ENCODE measurements around the gene MAPK8.

The MAPK8 gene

GRCh38 chr10:48448796-48449195 lies 142.3 kb downstream of the MAPK8 start:
- H3K36me3 ChIP-seq (ENCODE audit: control insufficient read depth, insufficient read depth, low read length): peaks cover 4% of the 10 kb centered on the region; the same call in 1 of the 2 replicates
- no peaks in the 10 kb centered on the region for H3K9me3 ChIP-seq (ENCODE audit: control insufficient read depth, insufficient read depth, low read length)
- H3K27me3 ChIP-seq (ENCODE audit: control insufficient read depth, insufficient read depth, low read length): no peaks in the 10 kb centered on the region
- no peak overlapping the region for H3K9ac ChIP-seq (ENCODE audit: low read depth, low read length)
- no peak overlapping the region for H3K27ac ChIP-seq (ENCODE audit: low read depth, low read length)
- H3K4me3 ChIP-seq (ENCODE audit: low read depth, low read length): no peak overlapping the region
- peaks cover 12% of the 10 kb centered on the region; the same call in 1 of the 2 replicates for H3K4me1 ChIP-seq (ENCODE audit: control insufficient read depth, insufficient read depth, low read length)

DNA sequence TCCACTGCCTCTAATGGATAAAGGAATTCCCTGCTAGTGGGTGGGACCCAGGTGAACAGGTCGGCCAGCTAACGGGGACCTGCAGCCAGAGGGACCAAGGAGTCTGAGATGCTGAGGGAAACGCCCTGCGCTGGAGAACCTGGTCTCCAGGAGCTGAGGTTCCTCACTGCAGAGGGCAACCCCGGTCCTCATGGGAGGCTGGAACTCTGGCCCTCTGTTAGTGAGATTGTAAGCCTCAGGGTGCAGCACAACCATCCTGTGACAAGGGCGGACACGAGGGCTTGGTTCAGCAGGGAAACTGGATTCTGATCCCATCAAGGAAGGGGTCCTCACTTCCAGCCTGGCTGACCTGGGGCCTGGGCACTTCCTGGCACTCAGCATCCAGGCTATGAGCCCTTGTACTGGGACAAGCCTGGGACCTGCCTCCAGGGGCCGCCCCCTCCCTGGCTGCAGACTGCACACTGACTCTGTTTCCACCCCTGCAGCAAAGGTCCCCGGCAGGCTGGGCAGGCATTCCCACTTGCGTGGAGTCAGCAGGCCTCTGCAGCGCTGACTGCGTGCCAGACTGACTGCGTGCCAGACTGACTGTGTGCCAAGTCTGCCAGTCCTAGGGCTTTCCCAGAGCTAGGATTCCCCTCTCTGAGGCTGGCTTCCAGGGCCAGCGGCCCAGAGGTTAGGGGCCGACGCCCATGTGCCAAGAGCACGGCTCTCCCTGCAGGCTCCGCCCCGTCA lies 143.2 kb downstream of the MAPK8 start:
- no peaks in the 10 kb centered on the region for H3K27me3 ChIP-seq (ENCODE audit: control insufficient read depth, insufficient read depth, low read length)
- peaks cover 4% of the 10 kb centered on the region; the same call in 1 of the 2 replicates for H3K36me3 ChIP-seq (ENCODE audit: control insufficient read depth, insufficient read depth, low read length)
- no peak overlapping the region for H3K9ac ChIP-seq (ENCODE audit: low read depth, low read length)
- H3K9me3 ChIP-seq (ENCODE audit: control insufficient read depth, insufficient read depth, low read length): no peaks in the 10 kb centered on the region
- H3K27ac ChIP-seq (ENCODE audit: low read depth, low read length): no peak overlapping the region
- H3K4me1 ChIP-seq (ENCODE audit: control insufficient read depth, insufficient read depth, low read length): peaks cover 5% of the 10 kb centered on the region; the same call in 1 of the 2 replicates
- H3K4me3 ChIP-seq (ENCODE audit: low read depth, low read length): no peak overlapping the region

GRCh38 chr10:48450233-48450740 lies 143.8 kb downstream of the MAPK8 start:
- Histone ChIP-seq H3K4me3 (ENCODE audit: low read depth, low read length) (no peak overlapping the region), H3K27ac (ENCODE audit: low read depth, low read length) (no peak overlapping the region), H3K36me3 (ENCODE audit: control insufficient read depth, insufficient read depth, low read length) (peaks cover 4% of the 10 kb centered on the region; the same call in 1 of the 2 replicates), H3K9me3 (ENCODE audit: control insufficient read depth, insufficient read depth, low read length) (no peaks in the 10 kb centered on the region), H3K27me3 (ENCODE audit: control insufficient read depth, insufficient read depth, low read length) (no peaks in the 10 kb centered on the region), H3K4me1 (ENCODE audit: control insufficient read depth, insufficient read depth, low read length) (no peaks in the 10 kb centered on the region), H3K9ac (ENCODE audit: low read depth, low read length) (no peak overlapping the region)

DNA sequence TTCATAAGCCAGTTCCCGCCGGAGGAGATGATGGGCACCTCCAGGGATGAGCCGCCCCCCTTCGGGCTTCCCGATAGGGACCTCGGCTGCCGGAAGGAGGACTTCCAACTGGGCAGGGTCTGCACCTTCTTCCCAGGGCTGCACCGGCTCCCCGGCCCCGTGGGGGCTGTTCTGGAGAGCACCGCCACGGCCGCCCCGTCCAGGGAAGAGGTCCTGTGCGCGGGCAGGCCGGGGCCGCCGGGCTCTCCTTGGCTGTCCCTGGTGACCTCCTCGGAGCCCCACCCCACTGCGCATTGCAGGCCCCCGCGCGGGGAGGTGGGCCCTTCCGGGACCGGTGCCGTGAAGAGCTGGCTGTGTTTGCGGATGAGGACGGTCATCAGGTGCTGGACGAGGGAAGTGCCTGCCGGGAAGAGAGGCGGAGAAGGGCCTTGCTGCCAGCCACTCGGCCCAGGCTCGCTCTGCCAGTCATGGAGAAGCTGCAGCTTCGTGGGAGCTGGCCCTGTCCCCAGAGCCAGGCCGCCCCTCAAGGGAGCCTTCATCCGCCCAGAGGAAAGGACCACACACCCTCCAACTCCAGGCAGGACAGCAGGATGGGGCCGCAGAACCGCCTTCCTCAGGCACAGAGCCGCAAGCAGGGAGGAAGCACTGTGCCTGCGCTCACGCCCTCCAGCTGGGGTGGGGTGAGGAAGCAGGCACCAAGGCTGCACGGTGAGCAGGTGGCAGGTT lies 144.4 kb downstream of the MAPK8 start:
- H3K36me3 ChIP-seq (ENCODE audit: control insufficient read depth, insufficient read depth, low read length): peaks cover 4% of the 10 kb centered on the region; the same call in 1 of the 2 replicates
- H3K4me3 ChIP-seq (ENCODE audit: low read depth, low read length): no peak overlapping the region
- H3K9me3 ChIP-seq (ENCODE audit: control insufficient read depth, insufficient read depth, low read length): no peaks in the 10 kb centered on the region
- no peaks in the 10 kb centered on the region for H3K4me1 ChIP-seq (ENCODE audit: control insufficient read depth, insufficient read depth, low read length)
- H3K27me3 ChIP-seq (ENCODE audit: control insufficient read depth, insufficient read depth, low read length): no peaks in the 10 kb centered on the region
- H3K27ac ChIP-seq (ENCODE audit: low read depth, low read length): no peak overlapping the region
- H3K9ac ChIP-seq (ENCODE audit: low read depth, low read length): no peak overlapping the region

DNA sequence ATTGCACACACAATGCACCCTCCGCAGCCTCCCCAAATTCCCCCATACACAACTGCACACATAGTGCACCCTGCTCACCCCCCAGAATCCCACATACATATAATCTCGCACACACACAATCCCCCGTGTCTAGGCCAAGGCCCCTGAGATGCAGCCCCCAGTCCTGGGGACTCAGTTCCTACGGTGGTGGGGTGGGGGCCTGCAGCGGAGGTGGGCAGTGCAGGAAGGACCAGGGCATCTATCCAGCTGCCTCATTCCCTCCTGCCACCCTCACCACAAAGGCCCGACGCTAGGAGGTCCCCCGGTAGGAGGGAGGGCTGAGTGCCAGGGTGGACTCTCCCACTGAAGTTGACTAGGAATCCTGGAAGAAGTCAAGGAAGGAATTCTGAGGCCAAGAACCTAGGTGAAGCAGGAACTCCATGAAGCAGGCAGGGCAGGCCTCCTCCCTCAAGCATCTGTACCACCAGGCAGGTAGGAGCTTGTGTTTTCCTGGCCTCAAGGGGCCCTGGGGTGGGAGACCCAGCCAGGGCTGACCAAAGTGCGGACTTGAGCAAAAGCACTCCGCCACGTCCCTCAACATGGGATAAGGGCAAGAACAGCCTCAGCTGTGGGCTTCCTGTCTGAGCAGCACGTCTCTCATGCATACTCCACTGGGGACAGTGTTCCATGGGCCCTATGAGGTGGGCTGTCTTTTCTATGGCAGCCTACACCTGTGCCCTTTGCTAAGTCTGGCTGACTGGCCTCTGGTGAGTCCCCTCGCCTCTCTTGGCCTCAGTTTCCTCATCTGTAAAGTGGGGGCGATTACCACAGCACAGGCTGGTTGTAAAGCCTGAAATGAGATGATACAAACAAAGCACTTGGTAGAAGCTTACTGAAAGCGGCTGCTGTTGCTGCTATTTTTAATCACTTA lies 145.7 kb downstream of the MAPK8 start:
- no peaks in the 10 kb centered on the region for H3K9me3 ChIP-seq (ENCODE audit: control insufficient read depth, insufficient read depth, low read length)
- no peak overlapping the region for H3K27ac ChIP-seq (ENCODE audit: low read depth, low read length)
- H3K4me1 ChIP-seq (ENCODE audit: control insufficient read depth, insufficient read depth, low read length): no peaks in the 10 kb centered on the region
- no peaks in the 10 kb centered on the region for H3K27me3 ChIP-seq (ENCODE audit: control insufficient read depth, insufficient read depth, low read length)
- H3K9ac ChIP-seq (ENCODE audit: low read depth, low read length): no peak overlapping the region
- no peak overlapping the region for H3K4me3 ChIP-seq (ENCODE audit: low read depth, low read length)
- H3K36me3 ChIP-seq (ENCODE audit: control insufficient read depth, insufficient read depth, low read length): no peaks in the 10 kb centered on the region

DNA sequence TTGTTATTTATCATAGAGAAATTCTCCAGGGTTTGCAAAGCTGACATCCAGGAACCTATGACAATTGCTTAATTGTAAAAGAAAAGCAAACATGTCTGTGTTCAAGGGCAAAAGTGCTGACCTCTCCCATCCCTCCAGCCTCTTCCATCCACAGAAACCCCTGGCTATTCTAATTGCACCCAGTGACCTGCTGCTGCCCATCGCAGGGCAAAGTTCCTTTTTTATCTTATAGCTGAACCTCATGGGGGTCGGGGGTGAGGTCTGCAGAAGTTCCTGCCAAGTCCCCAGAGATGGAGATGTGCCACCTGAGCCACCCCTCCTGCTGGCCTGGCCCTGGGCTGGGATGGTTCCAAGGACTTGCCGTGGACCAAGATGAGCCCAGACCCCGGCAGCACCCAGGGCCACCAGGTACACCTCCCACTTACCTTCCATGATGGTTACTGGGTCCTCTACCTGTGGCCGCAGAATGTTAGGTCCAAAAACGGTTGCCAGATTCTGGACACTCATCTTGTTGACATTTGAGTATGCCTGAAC lies 146.5 kb downstream of the MAPK8 start:
- H3K27ac ChIP-seq (ENCODE audit: low read depth, low read length): no peak overlapping the region
- no peaks in the 10 kb centered on the region for H3K9me3 ChIP-seq (ENCODE audit: control insufficient read depth, insufficient read depth, low read length)
- H3K36me3 ChIP-seq (ENCODE audit: control insufficient read depth, insufficient read depth, low read length): no peaks in the 10 kb centered on the region
- no peak overlapping the region for H3K4me3 ChIP-seq (ENCODE audit: low read depth, low read length)
- H3K9ac ChIP-seq (ENCODE audit: low read depth, low read length): no peak overlapping the region
- H3K27me3 ChIP-seq (ENCODE audit: control insufficient read depth, insufficient read depth, low read length): no peaks in the 10 kb centered on the region
- no peaks in the 10 kb centered on the region for H3K4me1 ChIP-seq (ENCODE audit: control insufficient read depth, insufficient read depth, low read length)

- Histone ChIP-seq H3K9me3 (ENCODE audit: control insufficient read depth, insufficient read depth, low read length) (no peaks in the 10 kb centered on the region), H3K27ac (ENCODE audit: low read depth, low read length) (no peak overlapping the region), H3K4me1 (ENCODE audit: control insufficient read depth, insufficient read depth, low read length) (no peaks in the 10 kb centered on the region), H3K9ac (ENCODE audit: low read depth, low read length) (no peak overlapping the region), H3K36me3 (ENCODE audit: control insufficient read depth, insufficient read depth, low read length) (no peaks in the 10 kb centered on the region), H3K4me3 (ENCODE audit: low read depth, low read length) (no peak overlapping the region), H3K27me3 (ENCODE audit: control insufficient read depth, insufficient read depth, low read length) (no peaks in the 10 kb centered on the region)
Measured at GRCh38 chr10:48453451-48454301, 147.2 kb downstream of the MAPK8 start.

DNA sequence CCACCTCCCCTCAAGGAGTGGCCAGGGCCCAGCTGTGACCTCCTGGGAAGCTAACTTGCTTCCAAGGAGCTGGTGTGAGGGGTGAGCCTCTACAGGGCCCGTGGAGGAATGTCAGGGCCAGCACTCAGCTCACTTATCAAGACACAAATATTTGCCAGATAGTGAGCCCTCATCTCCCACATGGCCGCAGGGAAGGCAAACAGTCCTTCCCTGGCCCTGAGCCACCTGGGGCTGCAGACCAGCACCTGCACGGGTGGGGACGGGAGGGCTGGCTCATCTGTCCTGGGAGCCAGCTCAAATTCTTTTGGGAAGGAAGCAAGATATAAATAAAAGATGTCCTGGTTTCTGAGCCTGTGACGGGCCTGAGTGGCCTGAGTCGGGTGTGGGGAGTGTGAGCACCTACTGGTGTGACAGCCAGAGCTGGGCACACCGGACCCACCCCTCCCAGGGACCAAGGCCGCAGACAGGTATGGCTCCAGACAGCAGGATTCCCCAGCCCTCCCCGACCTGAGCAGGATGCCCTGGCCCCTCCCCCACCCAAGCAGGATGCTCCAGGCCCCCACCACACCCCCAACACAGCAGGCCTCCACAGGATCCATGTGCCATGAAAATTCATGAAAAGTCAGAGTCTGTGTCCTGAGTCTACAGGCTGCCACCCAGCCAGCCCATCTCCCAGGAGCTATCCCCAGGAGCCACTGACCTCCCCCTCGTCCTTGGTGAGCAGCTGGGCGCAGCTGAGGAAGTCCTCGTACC lies 148.0 kb downstream of the MAPK8 start:
- H3K27ac ChIP-seq (ENCODE audit: low read depth, low read length): no peak overlapping the region
- no peaks in the 10 kb centered on the region for H3K27me3 ChIP-seq (ENCODE audit: control insufficient read depth, insufficient read depth, low read length)
- H3K9ac ChIP-seq (ENCODE audit: low read depth, low read length): no peak overlapping the region
- H3K9me3 ChIP-seq (ENCODE audit: control insufficient read depth, insufficient read depth, low read length): no peaks in the 10 kb centered on the region
- no peaks in the 10 kb centered on the region for H3K36me3 ChIP-seq (ENCODE audit: control insufficient read depth, insufficient read depth, low read length)
- no peak overlapping the region for H3K4me3 ChIP-seq (ENCODE audit: low read depth, low read length)
- H3K4me1 ChIP-seq (ENCODE audit: control insufficient read depth, insufficient read depth, low read length): no peaks in the 10 kb centered on the region

DNA sequence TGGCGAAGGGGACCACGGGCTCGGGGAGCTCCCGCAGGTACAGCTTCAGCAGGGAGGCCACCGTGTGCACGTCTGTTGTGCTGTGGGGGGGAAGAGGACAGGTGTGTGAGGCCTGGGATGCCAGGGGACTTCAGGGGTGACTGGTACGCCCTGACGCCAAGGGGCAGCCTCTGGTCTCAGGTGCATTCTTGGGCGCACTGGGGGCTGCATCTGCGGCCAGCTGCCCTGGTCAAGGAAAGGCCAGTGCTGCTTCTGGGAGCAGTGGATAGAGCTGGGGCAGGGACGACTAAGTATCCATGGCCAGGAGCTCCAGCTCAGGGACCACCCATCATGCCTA lies 148.5 kb downstream of the MAPK8 start:
- no peaks in the 10 kb centered on the region for H3K4me1 ChIP-seq (ENCODE audit: control insufficient read depth, insufficient read depth, low read length)
- H3K27me3 ChIP-seq (ENCODE audit: control insufficient read depth, insufficient read depth, low read length): no peaks in the 10 kb centered on the region
- H3K9me3 ChIP-seq (ENCODE audit: control insufficient read depth, insufficient read depth, low read length): no peaks in the 10 kb centered on the region
- H3K36me3 ChIP-seq (ENCODE audit: control insufficient read depth, insufficient read depth, low read length): no peaks in the 10 kb centered on the region
- H3K9ac ChIP-seq (ENCODE audit: low read depth, low read length): no peak overlapping the region
- no peak overlapping the region for H3K27ac ChIP-seq (ENCODE audit: low read depth, low read length)
- no peak overlapping the region for H3K4me3 ChIP-seq (ENCODE audit: low read depth, low read length)

All from HUES48 (cell line).